Common myeloid progenitor, CD34-positive (primary cell): ENCODE results near the gene KCNK16.
A peak's percentile ranks its signal among the peaks of the same experiment; 100 is the strongest.

ENCODE experiments used
- CTCF ChIA-PET: fragments of 350-600 bp; sonication (Branson Sonifier 250); formaldehyde crosslinking; loops from one replicate; lab custom pipeline; 2021; ENCODE audit warnings: antibody characterized with exemption; lab: Charles Lee
- POLR2A ChIA-PET: fragments of 350-600 bp; sonication (Branson Sonifier 250); formaldehyde crosslinking; loops from one replicate; lab custom pipeline; 2021; ENCODE audit warnings: antibody characterized with exemption; lab: Charles Lee
- DNase-seq, 3 donors: peaks; one replicate each; pipeline versions ENCODE4 v3.0.0 to v3.0.0-alpha.2; 2013
- H3K27ac ChIP-seq, 2 experiments: 1 replicate in 1 of 2; 2 replicates in 1 of 2; pipeline ENCODE4 v1.7.0; 2013; ENCODE audit warnings: inconsistent platforms in 2 of 2, low read length in 2 of 2, mild to moderate bottlenecking in 2 of 2, low read depth in 1 of 2, moderate library complexity in 1 of 2; ENCODE audit not compliant: severe bottlenecking in 2 of 2, insufficient read depth in 1 of 2, poor library complexity in 1 of 2
- H3K27me3 ChIP-seq, 5 experiments: replicated peaks in 2 of 5; 1 replicate in 3 of 5; 2 replicates in 2 of 5; pipeline versions ENCODE4 v1.6.1 to v1.7.0; 2013; ENCODE audit warnings: low read length in 4 of 5, mild to moderate bottlenecking in 2 of 5, moderate library complexity in 2 of 5, inconsistent platforms in 1 of 5; ENCODE audit not compliant: insufficient read depth in 5 of 5, control insufficient read depth in 4 of 5
- H3K36me3 ChIP-seq, 4 experiments: 1 replicate in 2 of 4; 2 replicates in 2 of 4; pipeline versions ENCODE4 v1.6.1 to v1.7.0; 2013; ENCODE audit warnings: low read length in 3 of 4, control low read depth in 1 of 4, mild to moderate bottlenecking in 1 of 4; ENCODE audit not compliant: control insufficient read depth in 4 of 4, insufficient read depth in 4 of 4
- H3K4me1 ChIP-seq, 4 experiments: 1 replicate in 3 of 4; 2 replicates in 1 of 4; pipeline versions ENCODE4 v1.6.1 to v1.7.1; 2013; ENCODE audit warnings: low read length in 3 of 4, mild to moderate bottlenecking in 3 of 4, control low read depth in 1 of 4, inconsistent platforms in 1 of 4, moderate library complexity in 1 of 4; ENCODE audit not compliant: control insufficient read depth in 4 of 4, insufficient read depth in 4 of 4; ENCODE audit errors: control extremely low read depth in 1 of 4
- H3K4me3 ChIP-seq, 7 experiments: 1 replicate in 4 of 7; 2 replicates in 3 of 7; pipeline versions ENCODE4 v1.5.1 to v1.7.0; 2013; ENCODE audit warnings: mild to moderate bottlenecking in 7 of 7, low read length in 6 of 7, moderate library complexity in 6 of 7, inconsistent platforms in 2 of 7, low read depth in 2 of 7, control low read depth in 1 of 7; ENCODE audit not compliant: insufficient read depth in 4 of 7, control insufficient read depth in 1 of 7; ENCODE audit errors: extremely low read depth in 1 of 7
- H3K9me3 ChIP-seq, 5 experiments: 1 replicate in 4 of 5; 2 replicates in 1 of 5; pipeline versions ENCODE4 v1.6.1 to v1.7.1; 2013; ENCODE audit warnings: low read length in 4 of 5, mild to moderate bottlenecking in 2 of 5, inconsistent platforms in 1 of 5, low read depth in 1 of 5, moderate library complexity in 1 of 5; ENCODE audit not compliant: control insufficient read depth in 4 of 5, insufficient read depth in 2 of 5; ENCODE audit errors: control extremely low read depth in 1 of 5
- WGBS: methylation state at CpG from one replicate; pipeline ENCODE4 v1.1.5; 2013; ENCODE audit not compliant: insufficient coverage; 5-methylcytosine and 5-hydroxymethylcytosine counted together

KCNK16 gene

DNA sequence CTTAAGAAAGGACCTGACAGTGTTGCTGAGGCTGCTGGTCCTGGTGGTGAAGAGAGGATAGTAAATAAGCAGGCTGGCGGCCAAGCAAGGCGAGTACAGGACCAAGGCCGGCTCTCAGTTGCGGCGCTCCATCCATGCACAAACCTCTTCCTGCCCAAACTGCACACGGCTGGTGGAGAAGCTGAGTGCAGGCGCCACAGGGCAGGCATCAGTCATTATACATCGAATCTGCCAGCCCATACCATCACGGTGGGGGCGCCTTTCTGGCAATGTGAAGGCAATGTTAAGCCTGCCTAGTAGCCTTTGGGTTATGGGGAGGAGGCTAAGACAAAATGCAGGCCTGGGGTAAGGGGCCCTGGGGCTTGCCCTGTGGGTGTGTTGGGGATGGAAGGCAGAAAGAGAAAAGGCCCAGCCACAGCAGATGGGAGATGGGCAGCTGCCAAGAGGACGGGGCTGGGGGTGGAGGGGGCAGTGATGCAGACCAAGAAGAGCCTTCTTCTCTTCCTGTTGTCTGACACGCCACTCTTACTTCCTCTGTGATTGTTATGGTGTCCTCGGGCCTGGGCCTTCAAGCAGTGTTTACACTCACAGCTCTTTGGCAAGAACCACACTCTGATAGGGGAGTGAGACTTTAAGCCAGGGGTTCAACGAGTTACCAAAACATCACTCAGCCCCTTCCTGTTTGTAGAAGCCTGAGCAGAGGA lies 20.3 kb upstream of the KCNK16 start:
- peaks cover 32 to 66% (median 60%) of the 10 kb centered on the region in 4 experiments for H3K4me1 ChIP-seq
- H3K4me3 ChIP-seq = no peak overlapping the region
- WGBS = 33% methylated on average over 8 of the region's 14 CpGs
- peak in 2 of 3 donors; percentile 35 to 48 for DNase-seq
- H3K36me3 ChIP-seq = no peaks in the 10 kb centered on the region
- POLR2A ChIA-PET = interaction anchor here (1.1 kb wide), 1 partner anchor 24 kb away, joined by 3 read pairs; no protein-coding TSS in a partner anchor
- H3K9me3 ChIP-seq = no peaks in the 10 kb centered on the region
- no peak overlapping the region for H3K27ac ChIP-seq
- H3K27me3 ChIP-seq = no peaks in the 10 kb centered on the region
- CTCF ChIA-PET = interaction anchor here (1.1 to 5.4 kb wide), 5 partner anchors 7 to 32 kb away, joined by 3 to 30 read pairs (median 4); partner anchors contain the start of gene KCNK16

DNA sequence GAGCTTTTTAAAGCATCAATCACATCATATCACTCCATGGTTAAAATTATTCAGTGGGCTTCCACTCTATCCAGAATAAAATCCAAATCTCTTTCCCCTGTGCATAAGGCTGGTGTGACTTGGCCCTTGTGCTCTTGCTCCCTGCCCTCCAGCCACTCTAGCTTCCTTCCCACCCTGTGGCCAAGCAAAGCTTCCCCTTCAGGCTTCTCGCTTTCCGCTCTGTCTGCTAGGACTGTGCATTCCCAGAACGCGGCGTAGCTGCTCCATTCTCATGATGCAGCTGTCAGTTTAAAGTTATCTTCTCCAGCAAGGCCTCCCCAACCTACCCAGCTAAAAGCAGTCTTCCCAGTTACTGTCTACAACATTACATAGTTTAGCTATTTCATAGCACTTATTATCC lies 19.4 kb upstream of the KCNK16 start:
- POLR2A ChIA-PET = no interaction called here
- no peaks in the 10 kb centered on the region for H3K27me3 ChIP-seq
- H3K4me3 ChIP-seq = peak overlapping the region in 1 of 7 experiments; percentile 24
- H3K27ac ChIP-seq = no peak overlapping the region
- H3K4me1 ChIP-seq = peaks cover 33 to 70% (median 66%) of the 10 kb centered on the region in 4 experiments
- CTCF ChIA-PET = interaction anchor here (0.8 to 5.4 kb wide), 10 partner anchors 9 to 173 kb away, joined by 3 to 31 read pairs (median 4); partner anchors contain the start of genes KCNK16 and KCNK17
- no peaks in the 10 kb centered on the region for H3K36me3 ChIP-seq
- 21% methylated on average over 3 of the region's 5 CpGs for WGBS
- H3K9me3 ChIP-seq = no peaks in the 10 kb centered on the region
- no peak for DNase-seq

DNA sequence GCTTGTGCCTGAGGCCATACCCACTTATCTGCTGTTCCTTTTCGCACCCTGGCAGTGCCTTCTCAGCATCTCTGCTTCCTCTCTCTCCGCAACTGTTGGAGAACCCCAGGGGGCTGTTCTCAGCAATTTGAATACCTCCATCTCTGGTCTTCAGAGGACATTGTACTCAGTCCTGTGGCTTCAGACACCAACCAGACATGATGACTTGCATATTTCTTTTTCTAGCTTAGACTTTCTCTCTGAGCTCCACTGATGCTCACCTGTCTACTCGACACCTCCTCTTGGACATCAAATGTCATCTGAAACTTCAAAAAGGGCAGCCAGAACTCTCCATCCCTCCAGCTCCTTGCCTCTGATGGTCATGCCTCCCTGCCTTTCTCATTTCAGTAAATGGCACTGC lies 18.9 kb upstream of the KCNK16 start:
- Histone ChIP-seq H3K36me3 (no peaks in the 10 kb centered on the region), H3K4me3 (no peak overlapping the region), H3K27ac (no peak overlapping the region), H3K4me1 (peaks cover 33 to 75% (median 71%) of the 10 kb centered on the region in 4 experiments), H3K27me3 (no peaks in the 10 kb centered on the region), H3K9me3 (no peaks in the 10 kb centered on the region)
- 71% methylated on average over 3 of the region's 3 CpGs for WGBS
- CTCF ChIA-PET = interaction anchor here (0.8 to 5.4 kb wide), 13 partner anchors 8 to 176 kb away, joined by 3 to 31 read pairs (median 4); partner anchors contain the start of genes KCNK16 and KCNK17
- DNase-seq = no peak
- POLR2A ChIA-PET = no interaction called here

DNA sequence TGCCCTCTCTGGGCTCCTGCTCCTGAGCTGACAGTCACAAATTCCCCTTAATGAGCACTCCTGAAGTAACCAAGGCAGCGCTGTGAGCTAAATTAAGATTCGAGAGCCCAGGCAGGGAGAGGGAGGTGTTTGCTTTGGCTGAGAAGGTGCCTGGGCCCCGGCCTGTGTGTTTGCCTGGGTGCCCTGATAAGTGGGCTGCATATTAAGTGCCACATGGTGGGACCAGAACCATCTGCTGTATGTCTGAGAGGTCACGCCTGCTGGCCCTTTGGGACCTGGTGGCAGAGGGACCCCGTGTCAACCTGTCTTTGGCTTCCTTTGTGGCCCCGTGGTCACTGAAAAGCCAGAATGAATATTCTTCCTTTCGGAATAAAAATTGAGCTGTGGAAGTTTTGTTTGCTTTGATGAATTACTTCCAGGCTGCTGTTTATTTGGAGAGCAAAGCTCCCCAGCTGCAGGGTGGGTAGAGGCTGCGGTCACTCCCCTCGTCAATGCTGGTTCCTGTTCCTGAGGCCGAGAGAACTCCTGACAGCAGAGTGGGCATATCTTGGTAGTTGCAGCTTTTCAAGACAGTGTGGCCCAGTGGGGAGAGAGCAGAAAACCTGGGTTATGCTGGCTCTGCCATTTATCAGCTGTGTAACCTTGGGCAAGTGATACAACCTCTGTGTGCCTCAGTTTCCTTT lies 17.5 kb upstream of the KCNK16 start:
- ChIA-PET POLR2A (interaction anchor here (1.4 kb wide), 1 partner anchor 19 kb away, joined by 3 read pairs; no protein-coding TSS in a partner anchor), CTCF (interaction anchor here (1.3 to 5.4 kb wide), 11 partner anchors 8 to 343 kb away, joined by 3 to 31 read pairs (median 6); partner anchors contain the start of genes KCNK16 and KCNK17)
- peak; percentile 66 to 88 (median 80) for DNase-seq
- Histone ChIP-seq H3K4me3 (peak overlapping the region in 4 of 7 experiments; percentile 1 to 26 (median 9)), H3K27ac (no peak overlapping the region), H3K27me3 (no peaks in the 10 kb centered on the region), H3K36me3 (no peaks in the 10 kb centered on the region), H3K4me1 (peaks cover 37 to 85% (median 83%) of the 10 kb centered on the region in 4 experiments), H3K9me3 (no peaks in the 10 kb centered on the region)
- WGBS = 10% methylated on average over 8 of the region's 10 CpGs

DNA sequence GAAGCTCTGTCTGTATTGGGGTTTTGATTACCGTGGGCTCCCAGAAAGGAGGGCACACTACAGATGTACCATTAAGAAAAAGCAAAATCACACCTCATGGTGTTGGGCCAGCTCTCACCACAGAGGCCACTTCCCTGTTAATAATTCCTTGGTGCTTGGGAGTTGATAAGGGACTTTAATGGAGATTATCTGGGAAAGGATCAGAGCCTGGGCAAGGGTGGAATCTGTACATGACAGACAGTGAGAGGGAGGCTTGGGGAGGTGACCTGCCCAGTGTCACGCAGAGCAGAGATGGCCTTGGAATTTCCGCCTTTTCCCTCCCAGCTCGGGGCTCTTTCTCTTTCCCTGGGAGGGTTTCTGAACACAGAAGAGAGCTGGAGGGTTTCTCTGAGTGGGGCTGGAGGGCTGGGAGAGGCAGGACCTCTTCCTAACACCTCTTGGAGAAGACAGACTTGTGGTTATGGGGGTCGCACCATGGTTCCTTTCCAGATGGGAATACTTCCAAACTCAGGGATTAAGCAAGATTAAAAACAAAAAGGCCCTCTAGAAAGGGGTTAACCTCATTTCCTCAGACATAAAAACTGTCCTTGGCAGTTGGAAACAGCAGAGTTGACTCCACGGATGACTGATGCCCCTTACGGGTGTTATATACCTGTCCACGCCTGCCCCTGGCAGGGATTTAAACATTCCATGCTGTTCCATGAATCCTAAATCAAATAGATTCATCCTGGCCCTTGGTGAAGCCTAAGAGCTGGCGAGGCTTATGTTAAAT lies 16.8 kb upstream of the KCNK16 start:
- Histone ChIP-seq H3K4me3 (peak overlapping the region in 1 of 7 experiments; percentile 26), H3K9me3 (no peaks in the 10 kb centered on the region), H3K27me3 (no peaks in the 10 kb centered on the region), H3K27ac (no peak overlapping the region), H3K4me1 (peaks cover 37 to 92% (median 89%) of the 10 kb centered on the region in 4 experiments), H3K36me3 (no peaks in the 10 kb centered on the region)
- no peak for DNase-seq
- 50% methylated on average over 6 of the region's 9 CpGs for WGBS
- ChIA-PET CTCF (interaction anchor here (1.0 to 5.4 kb wide), 12 partner anchors 8 to 343 kb away, joined by 3 to 31 read pairs (median 8); partner anchors contain the start of genes KCNK16 and KCNK17), POLR2A (interaction anchor here (1.4 kb wide), 1 partner anchor 18 kb away, joined by 3 read pairs; no protein-coding TSS in a partner anchor)

DNA sequence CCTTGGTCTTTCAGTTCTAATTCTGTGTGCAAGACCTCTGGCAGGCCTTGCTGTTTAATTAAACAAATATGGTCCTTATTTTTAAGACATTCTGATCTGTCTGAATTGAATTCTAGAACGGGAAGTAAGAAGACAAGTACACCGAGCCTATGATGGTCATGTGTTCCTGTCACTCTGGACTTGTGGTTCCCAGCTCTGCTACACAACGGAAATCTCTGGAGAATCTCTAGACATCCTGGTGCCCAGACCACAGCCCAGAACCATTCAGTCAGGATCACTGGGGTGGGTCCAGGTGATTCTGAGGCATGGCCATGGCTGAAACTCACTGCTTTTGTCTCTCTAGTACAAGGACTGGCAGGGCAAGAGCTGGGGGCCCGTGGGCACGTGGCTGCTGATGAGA lies 15.9 kb upstream of the KCNK16 start:
- 11% methylated on average over 3 of the region's 5 CpGs for WGBS
- H3K27me3 ChIP-seq = no peaks in the 10 kb centered on the region
- POLR2A ChIA-PET = interaction anchor here (0.9 kb wide), 1 partner anchor 23 kb away, joined by 3 read pairs; no protein-coding TSS in a partner anchor

More for the DNA sequence above, 15.9 kb upstream of the KCNK16 start:
- DNase-seq = peak in 2 of 3 donors; percentile 67 to 84
- Histone ChIP-seq H3K9me3 (no peaks in the 10 kb centered on the region), H3K36me3 (no peaks in the 10 kb centered on the region), H3K4me3 (peak overlapping the region in 1 of 7 experiments; percentile 2), H3K27ac (no peak overlapping the region), H3K4me1 (peaks cover 37 to 94% (median 88%) of the 10 kb centered on the region in 4 experiments)
- CTCF ChIA-PET = interaction anchor here (1.0 to 5.4 kb wide), 7 partner anchors 9 to 148 kb away, joined by 3 to 31 read pairs (median 10); partner anchors contain the start of genes KCNK16 and KCNK17
